Measurements from ENCODE around the gene GJB1. TPM values are rescaled to one million over a fixed set of nuclear protein-coding genes. Genes with fewer than 3 reads are reported as not detected.
A peak's percentile ranks its signal among the peaks of the same experiment; 100 is the strongest.

GJB1 gene
- total and polyA plus RNA-seq, 2 donors (not counting 1 experiment from before 2014, with no cell fraction given), result not detected

DNA sequence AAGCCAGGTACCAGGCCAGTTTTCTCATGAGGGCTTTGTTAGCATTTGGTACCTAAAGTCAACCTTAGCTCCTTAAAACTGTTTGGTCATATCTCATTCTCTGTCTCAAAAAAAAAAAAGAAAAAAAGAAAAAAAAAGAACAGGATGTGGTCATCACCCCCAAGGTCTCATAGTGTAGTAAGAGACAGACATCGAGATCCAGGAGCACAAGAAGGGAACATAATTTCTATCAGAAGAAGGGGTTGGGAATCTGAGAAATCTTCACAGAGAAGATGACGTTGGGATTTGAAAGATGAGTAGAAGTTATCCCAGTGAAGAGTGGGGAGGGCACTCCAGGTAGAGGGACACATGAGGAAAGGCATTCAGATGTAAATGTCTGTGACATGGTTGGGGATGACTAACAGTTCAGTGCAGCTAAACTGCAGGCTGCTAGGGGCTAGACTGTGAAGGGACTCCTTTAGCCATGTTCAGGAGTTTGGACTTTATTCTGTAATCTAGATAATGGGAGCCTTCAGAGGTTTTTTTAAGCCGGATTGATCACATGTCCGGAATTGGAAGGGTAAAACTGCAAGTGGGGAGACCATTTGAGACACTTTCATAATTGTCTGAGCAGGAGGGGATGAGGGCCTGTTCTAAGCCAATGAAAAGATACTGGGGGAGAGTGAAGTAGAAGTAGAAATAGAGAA is 26.9 kb upstream of the GJB1 start:
- peak overlapping the region; percentile 86 for H3K4me3 Mint-ChIP-seq
- peaks cover 48% of the 10 kb centered on the region for H3K79me2 ChIP-seq (ENCODE audit: control insufficient read depth, insufficient read depth, low read length)
- no peaks in the 10 kb centered on the region for H4K20me1 ChIP-seq (ENCODE audit: control insufficient read depth, insufficient read depth, low read length, poor library complexity, severe bottlenecking)
- no peaks in the 10 kb centered on the region for H3K9me3 ChIP-seq (ENCODE audit: control extremely low read depth in 1 of 3, control insufficient read depth in 2 of 3, insufficient read depth in 1 of 3, low read length in 2 of 3)
- H3K9ac ChIP-seq (ENCODE audit: low read length), result peak overlapping the region; percentile 56
- peak overlapping the region; percentile 33 to 74 for H3K27ac ChIP-seq (ENCODE audit: low read length in 2 of 2)
- H3K4me3 ChIP-seq (ENCODE audit: control extremely low read depth in 1 of 5, extremely low read depth in 1 of 5, insufficient read depth in 1 of 5, low read depth in 2 of 5, low read length in 4 of 5), result peak overlapping the region in 4 of 5 experiments; percentile 54 to 68 (median 62)
- H3K36me3 ChIP-seq (replicated peaks in 1 of 2; ENCODE audit: control extremely low read depth in 1 of 2, control insufficient read depth in 1 of 2, extremely low read depth in 1 of 2, insufficient read depth in 2 of 2, low read length in 1 of 2), result no peaks in the 10 kb centered on the region
- H2AFZ ChIP-seq (ENCODE audit: insufficient read depth, low read depth, low read length, poor library complexity, severe bottlenecking), result peak overlapping the region; percentile 14
- H3K27me3 ChIP-seq (replicated peaks in 1 of 4; ENCODE audit: control extremely low read depth in 1 of 4, control insufficient read depth in 3 of 4, insufficient read depth in 4 of 4, low read length in 3 of 4), result no peaks in the 10 kb centered on the region
- ATAC-seq (ENCODE audit: low read depth) (peak; percentile 31), DNase-seq (peak; percentile 11)
- peaks cover 15 to 21% of the 10 kb centered on the region in 2 donors for H3K4me1 ChIP-seq (ENCODE audit: control insufficient read depth in 2 of 2, insufficient read depth in 2 of 2, low read length in 2 of 2)
- H3K9me3 Mint-ChIP-seq (ENCODE audit: insufficient read depth), result no peaks in the 10 kb centered on the region
- 22% methylated on average over 3 of the region's 4 CpGs for WGBS (ENCODE audit: insufficient coverage)
- POLR2A ChIA-PET, result interaction anchor here (0.7 to 3.6 kb wide), 2 partner anchors 10 to 14 kb away, joined by 4 to 23 read pairs; no protein-coding TSS in a partner anchor
- H3K4me1 Mint-ChIP-seq, result peaks cover 34% of the 10 kb centered on the region
- peak overlapping the region; percentile 59 for H3K4me2 ChIP-seq (replicated peaks; ENCODE audit: low read depth, low read length, poor library complexity, severe bottlenecking)
- H3K27ac Mint-ChIP-seq, result peak overlapping the region; percentile 87
- no peaks in the 10 kb centered on the region for H3K27me3 Mint-ChIP-seq
- intact Hi-C loops (cut with micrococcal nuclease), result loop anchor here (5.0 to 10.0 kb wide), 3 partner anchors 171 to 739 kb away; partner anchors contain the start of genes OGT and TAF1
- CTCF ChIA-PET, result interaction anchor here (0.9 to 3.7 kb wide), 2 partner anchors 15 to 86 kb away, joined by 3 to 39 read pairs; no protein-coding TSS in a partner anchor
- no peak for TF ChIP-seq EZH2 (IDR thresholded peaks at IDR 0.05; ENCODE audit: borderline replicate concordance, insufficient read depth, low read depth, low read length, poor library complexity, severe bottlenecking)
- TF ChIP-seq, protein P1, sequence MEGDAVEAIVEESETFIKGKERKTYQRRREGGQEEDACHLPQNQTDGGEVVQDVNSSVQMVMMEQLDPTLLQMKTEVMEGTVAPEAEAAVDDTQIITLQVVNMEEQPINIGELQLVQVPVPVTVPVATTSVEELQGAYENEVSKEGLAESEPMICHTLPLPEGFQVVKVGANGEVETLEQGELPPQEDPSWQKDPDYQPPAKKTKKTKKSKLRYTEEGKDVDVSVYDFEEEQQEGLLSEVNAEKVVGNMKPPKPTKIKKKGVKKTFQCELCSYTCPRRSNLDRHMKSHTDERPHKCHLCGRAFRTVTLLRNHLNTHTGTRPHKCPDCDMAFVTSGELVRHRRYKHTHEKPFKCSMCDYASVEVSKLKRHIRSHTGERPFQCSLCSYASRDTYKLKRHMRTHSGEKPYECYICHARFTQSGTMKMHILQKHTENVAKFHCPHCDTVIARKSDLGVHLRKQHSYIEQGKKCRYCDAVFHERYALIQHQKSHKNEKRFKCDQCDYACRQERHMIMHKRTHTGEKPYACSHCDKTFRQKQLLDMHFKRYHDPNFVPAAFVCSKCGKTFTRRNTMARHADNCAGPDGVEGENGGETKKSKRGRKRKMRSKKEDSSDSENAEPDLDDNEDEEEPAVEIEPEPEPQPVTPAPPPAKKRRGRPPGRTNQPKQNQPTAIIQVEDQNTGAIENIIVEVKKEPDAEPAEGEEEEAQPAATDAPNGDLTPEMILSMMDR (IDR thresholded peaks at IDR 0.05), result no peak

DNA sequence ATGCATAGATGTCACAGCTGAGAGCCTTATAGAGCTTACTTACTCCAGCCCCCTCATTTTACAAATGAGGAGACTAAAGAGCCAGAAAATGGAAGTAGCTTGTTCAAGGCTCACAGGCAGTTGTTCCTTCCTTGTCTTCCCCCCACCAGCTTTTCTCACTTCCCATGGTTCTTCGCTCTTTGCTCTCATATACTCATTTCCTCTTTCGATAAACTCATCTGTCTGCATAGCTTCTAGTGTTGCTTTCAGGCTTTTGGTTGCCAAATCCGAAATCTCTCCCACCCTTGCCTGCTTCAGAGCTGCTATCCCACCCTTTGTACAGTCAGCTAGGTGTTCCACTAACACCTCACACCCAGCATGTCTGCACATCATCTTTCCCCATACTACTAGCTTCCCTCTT is 25.0 kb upstream of the GJB1 start:
- H4K20me1 ChIP-seq (ENCODE audit: control insufficient read depth, insufficient read depth, low read length, poor library complexity, severe bottlenecking), result no peaks in the 10 kb centered on the region
- peaks cover 43% of the 10 kb centered on the region for H3K79me2 ChIP-seq (ENCODE audit: control insufficient read depth, insufficient read depth, low read length)
- ChIA-PET POLR2A (interaction anchor here (1.0 to 3.6 kb wide), 3 partner anchors 16 to 168 kb away, joined by 4 to 23 read pairs (median 7); partner anchors contain the start of genes TAF1 and ZMYM3), CTCF (interaction anchor here (1.2 to 3.7 kb wide), 3 partner anchors 17 to 85 kb away, joined by 4 to 39 read pairs (median 4); partner anchors contain the start of genes NONO and ZMYM3)
- H3K36me3 ChIP-seq (replicated peaks in 1 of 2; ENCODE audit: control extremely low read depth in 1 of 2, control insufficient read depth in 1 of 2, extremely low read depth in 1 of 2, insufficient read depth in 2 of 2, low read length in 1 of 2), result no peaks in the 10 kb centered on the region
- ATAC-seq (ENCODE audit: low read depth), result peak; percentile 84
- peak; percentile 68 for DNase-seq
- Mint-ChIP-seq H3K27me3 (no peaks in the 10 kb centered on the region), H3K27ac (peak overlapping the region; percentile 92), H3K4me1 (peaks cover 28% of the 10 kb centered on the region), H3K9me3 (ENCODE audit: insufficient read depth) (no peaks in the 10 kb centered on the region), H3K4me3 (peak overlapping the region; percentile 97)
- peak overlapping the region; percentile 78 for H2AFZ ChIP-seq (ENCODE audit: insufficient read depth, low read depth, low read length, poor library complexity, severe bottlenecking)
- no peaks in the 10 kb centered on the region for H3K9me3 ChIP-seq (ENCODE audit: control extremely low read depth in 1 of 3, control insufficient read depth in 2 of 3, insufficient read depth in 1 of 3, low read length in 2 of 3)
- peak overlapping the region; percentile 59 for H3K4me2 ChIP-seq (replicated peaks; ENCODE audit: low read depth, low read length, poor library complexity, severe bottlenecking)
- 13% methylated on average over 1 of the region's 3 CpGs for WGBS (ENCODE audit: insufficient coverage)
- intact Hi-C loops (cut with micrococcal nuclease), result loop anchor here (1.0 to 10.0 kb wide), 5 partner anchors 16 to 741 kb away; partner anchors contain the start of genes OGT, TAF1 and ZMYM3
- H3K4me3 ChIP-seq (ENCODE audit: control extremely low read depth in 1 of 5, extremely low read depth in 1 of 5, insufficient read depth in 1 of 5, low read depth in 2 of 5, low read length in 4 of 5), result peak overlapping the region; percentile 19 to 68 (median 59)
- no peak for TF ChIP-seq EZH2 (IDR thresholded peaks at IDR 0.05; ENCODE audit: borderline replicate concordance, insufficient read depth, low read depth, low read length, poor library complexity, severe bottlenecking)
- TF ChIP-seq, protein P1 (IDR thresholded peaks at IDR 0.05), result no peak
- H3K27ac ChIP-seq (ENCODE audit: low read length in 2 of 2), result peak overlapping the region; percentile 25 to 53
- peak overlapping the region; percentile 63 for H3K9ac ChIP-seq (ENCODE audit: low read length)
- H3K27me3 ChIP-seq (replicated peaks in 1 of 4; ENCODE audit: control extremely low read depth in 1 of 4, control insufficient read depth in 3 of 4, insufficient read depth in 4 of 4, low read length in 3 of 4), result no peaks in the 10 kb centered on the region
- peaks cover 15 to 21% of the 10 kb centered on the region in 2 donors for H3K4me1 ChIP-seq (ENCODE audit: control insufficient read depth in 2 of 2, insufficient read depth in 2 of 2, low read length in 2 of 2)
